K562 (cell line): ENCODE measurements around the gene ELSPBP1. TPM values are rescaled to one million over a fixed set of nuclear protein-coding genes. Genes with fewer than 3 reads are reported as not detected.

Experiments
- ATAC-seq: fragments of 200-7000 bp; cut with Tn5 transposase; 3 replicates; pipeline ENCODE4 v1.9.1; 2020; ENCODE audit warnings: moderate library complexity
- BruUV-seq: library from RNA; stranded (reverse); fragments of 400-500 nt; replicated peaks from 2 replicates; lab custom pipeline; 2021; lab: Mats Ljungman, UMichigan
- CTCF ChIA-PET: fragments of 300-600 bp; formaldehyde crosslinking; extraction: SDS; loops from one replicate; lab custom pipeline; 2021; ENCODE audit warnings: low intra/inter-chr PET ratio; lab: Yijun Ruan, JAX
- POLR2A ChIA-PET: fragments of 300-600, 350-650 bp; sonication (Branson Sonifier 250); formaldehyde crosslinking; extraction: SDS; loops from one replicate; lab custom pipeline; 2021; ENCODE audit warnings: antibody characterized with exemption, inconsistent platforms; lab: Yijun Ruan, JAX
- DNase-seq, 4 experiments: peaks; one replicate each; pipeline versions ENCODE4 v3.0.0 to v3.0.0-alpha.2; 2011 to 2018; ENCODE audit warnings: low spot score in 3 of 4, mixed read lengths in 3 of 4; ENCODE audit errors: extremely low read depth in 1 of 4
- FAIRE-seq: peaks from 2 replicates; lab custom pipeline; 2011; peaks lifted over from hg19 to GRCh38; lab: Jason Lieb, UNC
- H2AFZ ChIP-seq: 2 replicates; pipeline ENCODE4 v1.6.0; 2011; ENCODE audit warnings: low read depth, low read length, control low read depth, inconsistent platforms
- H3K27ac ChIP-seq: fragments of 200-600 bp; 3 replicates; pipeline ENCODE4 v1.8.0; 2011; ENCODE audit warnings: low read depth, mild to moderate bottlenecking, control low read depth, inconsistent platforms, low read length, moderate library complexity, mixed read lengths; ENCODE audit errors: extremely low read depth
- H3K27me3 ChIP-seq, 2 experiments: fragments of 300-600 bp in 1 of 2; 2 replicates in 1 of 2; 3 replicates in 1 of 2; pipeline versions ENCODE4 v1.6.0 to v1.8.0; 2011; ENCODE audit warnings: inconsistent platforms in 2 of 2, low read length in 2 of 2, mild to moderate bottlenecking in 1 of 2, mixed read lengths in 1 of 2, moderate library complexity in 1 of 2; ENCODE audit not compliant: control insufficient read depth in 2 of 2, insufficient read depth in 2 of 2
- H3K36me3 ChIP-seq: fragments of 300-600 bp; 3 replicates; pipeline ENCODE4 v1.8.0; 2011; ENCODE audit warnings: mild to moderate bottlenecking, low read length, inconsistent platforms; ENCODE audit not compliant: control insufficient read depth, insufficient read depth
- H3K4me1 ChIP-seq, 2 experiments: fragments of 200-600 bp in 1 of 2; replicated peaks in 1 of 2; 2 replicates in 1 of 2; 3 replicates in 1 of 2; pipeline versions ENCODE4 v1.5.1 to v1.8.0; 2011; ENCODE audit warnings: inconsistent platforms in 2 of 2, low read length in 2 of 2, mild to moderate bottlenecking in 1 of 2, mixed read lengths in 1 of 2, moderate library complexity in 1 of 2; ENCODE audit not compliant: control insufficient read depth in 2 of 2, insufficient read depth in 2 of 2
- H3K4me2 ChIP-seq: 2 replicates; pipeline ENCODE4 v1.6.1; 2011; ENCODE audit warnings: low read length, control low read depth, inconsistent platforms, mixed read lengths; ENCODE audit not compliant: insufficient read depth
- H3K4me3 ChIP-seq: fragments of 200-600 bp; sonication (generic), shearing (Covaris generic); 2 replicates; pipeline ENCODE4 v1.5.1; 2016; ENCODE audit warnings: control low read depth, inconsistent platforms
- H3K79me2 ChIP-seq: fragments of 200-600 bp; 3 replicates; pipeline ENCODE4 v1.8.0; 2011; ENCODE audit warnings: low read length, inconsistent platforms; ENCODE audit not compliant: control insufficient read depth, insufficient read depth
- H3K9ac ChIP-seq, 2 experiments: 2 replicates each; pipeline versions ENCODE4 v1.6.0 to v1.6.1; 2011; ENCODE audit warnings: low read depth in 2 of 2, low read length in 2 of 2, control low read depth in 1 of 2, inconsistent platforms in 1 of 2, mild to moderate bottlenecking in 1 of 2, mixed read lengths in 1 of 2; ENCODE audit not compliant: insufficient read depth in 1 of 2
- H3K9me1 ChIP-seq: one replicate; pipeline ENCODE4 v1.6.0; 2011; ENCODE audit warnings: inconsistent platforms, mild to moderate bottlenecking, low read length, moderate library complexity; ENCODE audit not compliant: control insufficient read depth, insufficient read depth
- H3K9me3 ChIP-seq: replicated peaks from 2 replicates; pipeline ENCODE4 v1.5.1; 2011; ENCODE audit warnings: low read depth, low read length, inconsistent platforms; ENCODE audit not compliant: control insufficient read depth, insufficient read depth
- H4K20me1 ChIP-seq: replicated peaks from 2 replicates; pipeline ENCODE4 v1.6.1; 2011; ENCODE audit warnings: low read length, inconsistent platforms, mixed read lengths; ENCODE audit not compliant: control insufficient read depth, insufficient read depth
- CREB1 ChIP-seq, 2 experiments: sonication (generic) in 1 of 2; formaldehyde crosslinking in 1 of 2; IDR thresholded peaks; 2 replicates each; pipeline versions ENCODE4 v1.6.1 to v1.8.0; 2012 to 2022; ENCODE audit warnings: inconsistent platforms in 1 of 2, mild to moderate bottlenecking in 1 of 2, missing genetic modification reagents in 1 of 2, moderate library complexity in 1 of 2
- EP300 ChIP-seq: IDR thresholded peaks from 2 replicates; pipeline ENCODE4 v1.6.1; 2012; ENCODE audit warnings: low read length, improper control_type of control experiment
- EWSR1 ChIP-seq: fragments of 450-650 bp; IDR thresholded peaks from 2 replicates; pipeline ENCODE4 v1.6.1; 2018; ENCODE audit warnings: borderline replicate concordance, mild to moderate bottlenecking, low read depth, moderate library complexity; ENCODE audit not compliant: partially characterized antibody
- FOXP4 ChIP-seq: sonication (generic); formaldehyde crosslinking; IDR thresholded peaks from 2 replicates; pipeline ENCODE4 v1.8.0; 2022; ENCODE audit warnings: mild to moderate bottlenecking, missing genetic modification reagents, borderline replicate concordance
- HMBOX1 ChIP-seq: sonication (generic); IDR thresholded peaks from 2 replicates; pipeline ENCODE4 v1.6.1; 2016
- KDM1A ChIP-seq, 2 experiments: fragments of 450-650 bp; IDR thresholded peaks; 2 replicates each; pipeline ENCODE4 v1.6.1; 2016; ENCODE audit warnings: mild to moderate bottlenecking in 2 of 2
- NFATC3 ChIP-seq: fragments of 450-650 bp; IDR thresholded peaks from 2 replicates; pipeline ENCODE4 v1.6.1; 2017; ENCODE audit warnings: mild to moderate bottlenecking
- PML ChIP-seq: IDR thresholded peaks from 2 replicates; pipeline ENCODE4 v1.6.1; 2012; ENCODE audit warnings: low read length, inconsistent platforms
- PURB ChIP-seq: sonication (generic); formaldehyde crosslinking; IDR thresholded peaks from 2 replicates; pipeline ENCODE4 v1.9.0; 2021; ENCODE audit warnings: low read depth, mild to moderate bottlenecking, missing genetic modification reagents
- RBBP5 ChIP-seq: fragments of 200-600 bp; sonication (generic); IDR thresholded peaks from 2 replicates; pipeline ENCODE4 v1.6.1; 2012; ENCODE audit warnings: borderline replicate concordance, mild to moderate bottlenecking, low read length, control low read depth, inconsistent platforms; ENCODE audit not compliant: insufficient read depth, poor library complexity, severe bottlenecking
- RBM15 ChIP-seq: fragments of 200-400 bp; formaldehyde crosslinking; IDR thresholded peaks from 2 replicates; pipeline ENCODE4 v1.6.1; 2018; ENCODE audit warnings: mild to moderate bottlenecking, low read length, moderate library complexity; ENCODE audit not compliant: insufficient read depth
- RUNX1 ChIP-seq: sonication (generic); IDR thresholded peaks from 2 replicates; pipeline ENCODE4 v1.6.1; 2016; ENCODE audit warnings: antibody characterized with exemption, low read depth
- SRF ChIP-seq, 2 experiments: fragments of 250-450, 450-650 bp in 1 of 2; sonication (Bioruptor Pico) in 1 of 2; sonication (generic) in 1 of 2; formaldehyde crosslinking; IDR thresholded peaks; 2 replicates each; pipeline versions ENCODE4 v1.5.0 to v1.5.1; 2020 to 2022; ENCODE audit warnings: mild to moderate bottlenecking in 1 of 2, missing genetic modification reagents in 1 of 2
- TFAP4 ChIP-seq: sonication (generic); formaldehyde crosslinking; IDR thresholded peaks from 2 replicates; pipeline ENCODE4 v1.8.0; 2022; ENCODE audit warnings: missing genetic modification reagents, mild to moderate bottlenecking, moderate library complexity, borderline replicate concordance
- THRAP3 ChIP-seq: fragments of 450-650 bp; IDR thresholded peaks from 2 replicates; pipeline ENCODE4 v1.6.1; 2016; ENCODE audit warnings: mild to moderate bottlenecking, inconsistent platforms, borderline replicate concordance
- XRCC4 ChIP-seq: IDR thresholded peaks from one replicate; pipeline ENCODE4 v1.6.1; 2011; ENCODE audit not compliant: insufficient read depth, insufficient read length; ENCODE audit errors: extremely low read depth
- WGBS: fragments of 100-300 bp; shearing (Covaris generic); methylation state at CpG from one replicate; pipeline ENCODE4 v1.1.6; 2016; ENCODE audit warnings: low coverage, mixed read lengths; ENCODE audit not compliant: insufficient coverage; ENCODE audit errors: missing lambda C conversion rate; 5-methylcytosine and 5-hydroxymethylcytosine counted together
- in situ Hi-C: fragments of 300-500 bp; cut with MboI; formaldehyde crosslinking; loops from 4 replicates; pipeline ENCODE4 v1.15.0; 2018; ENCODE audit warnings: inconsistent platforms, mixed read lengths
- intact Hi-C: fragments of 100-400 bp; cut with micrococcal nuclease; formaldehyde crosslinking; loops from 2 replicates; pipeline ENCODE4 v1.14.2; 2022
- polyA plus RNA-seq, 8 experiments: library from polyadenylated mRNA; depleted of rRNA in 4 of 8; stranded (reverse) in 5 of 8; unstranded in 3 of 8; fragments of >200 nt; fragmentation: Nextera tagmentation in 2 of 8; fragmentation: Illumina TruSeq in 1 of 8; extraction: Ambion mirVana in 2 of 8; extraction: Trizol in 1 of 8; gene quantifications; 2 replicates each; pipeline versions ENCODE4 v1.2.1 to v1.2.3, GENCODE V29; 2011 to 2014; ENCODE audit warnings: inconsistent platforms in 1 of 8, missing spikeins in 1 of 8
- total RNA-seq, 7 experiments: library from RNA; depleted of rRNA in 6 of 7; stranded (reverse); fragments of >200 nt in 6 of 7; fragmentation: Illumina TruSeq in 2 of 7; extraction: Trizol in 2 of 7; gene quantifications; 2 replicates each; pipeline versions ENCODE4 v1.2.1 to v1.2.3, GENCODE V29; 2011 to 2021; ENCODE audit warnings: low replicate concordance in 1 of 7

ELSPBP1 gene
- total and polyA plus RNA-seq, 9 of the 15 experiments (the other 6 are each of a cell fraction or from before 2014, with no cell fraction given), result not detected

GRCh38 chr19:48000846-48001245, 6.4 kb downstream of the ELSPBP1 start:
- intact Hi-C loops (no loop called here), in situ Hi-C loops (no loop called here)
- no peak for TF ChIP-seq TFAP4 (CRISPR knock-in tag)
- no peak for TF ChIP-seq PML
- TF ChIP-seq EWSR1, result no peak
- TF ChIP-seq KDM1A (IDR thresholded peaks at IDR 0.05), result no peak
- TF ChIP-seq HMBOX1, result no peak
- no peak for TF ChIP-seq NFATC3
- no peak for TF ChIP-seq EP300
- TF ChIP-seq SRF (CRISPR knock-in tag; IDR thresholded peaks at IDR 0.05), result no peak
- no peak for TF ChIP-seq RUNX1
- no peak for TF ChIP-seq FOXP4
- no peak for TF ChIP-seq THRAP3
- no peak for TF ChIP-seq PURB (CRISPR knock-in tag)
- TF ChIP-seq RBBP5, result no peak
- no peak for TF ChIP-seq RBM15
- no peak for TF ChIP-seq CREB1 (IDR thresholded peaks at IDR 0.05)
- no peak for TF ChIP-seq CREB1 (CRISPR knock-in tag; IDR thresholded peaks at IDR 0.05)
- no peak for TF ChIP-seq XRCC4
- no peak overlapping the region for H2AFZ ChIP-seq
- H3K27me3 ChIP-seq, result peaks cover 0 to 5% of the 10 kb centered on the region in 2 experiments; a peak in 2 of 5 replicates
- no peak overlapping the region for H3K9ac ChIP-seq
- H3K79me2 ChIP-seq, result no peaks in the 10 kb centered on the region
- ChIA-PET POLR2A (no interaction called here), CTCF (interaction anchor here (0.6 kb wide), 1 partner anchor 215 kb away, joined by 3 read pairs; no protein-coding TSS in a partner anchor)
- H3K36me3 ChIP-seq, result no peaks in the 10 kb centered on the region
- H3K4me1 ChIP-seq, result peaks cover 0 to 4% of the 10 kb centered on the region in 2 experiments; a peak in 2 of 5 replicates
- BruUV-seq, result no TSS peak
- DNase-seq, result no peak
- H3K4me2 ChIP-seq, result no peak overlapping the region
- no peak for FAIRE-seq
- no peak overlapping the region for H3K4me3 ChIP-seq
- H3K27ac ChIP-seq, result no peak overlapping the region
- no peaks in the 10 kb centered on the region for H4K20me1 ChIP-seq
- ATAC-seq, result no peak
- H3K9me1 ChIP-seq, result no peaks in the 10 kb centered on the region
- WGBS, result 7% methylated on average over 5 of the region's 6 CpGs
- no peaks in the 10 kb centered on the region for H3K9me3 ChIP-seq
